Neutrophil (primary cell): Measurements from ENCODE around the gene TRAF3.
"Not testable (repeated sequence)": the region's sequence is repeated elsewhere in the genome, so short reads cannot be mapped to it uniquely, and the experiment has no call there.

Source experiments
- H3K27ac ChIP-seq: fragments of 200-600 bp; sonication (generic); 2 replicates; pipeline ENCODE4 v1.5.1; 2016; ENCODE audit warnings: mild to moderate bottlenecking, moderate library complexity
- H3K27me3 ChIP-seq: fragments of 200-600 bp; sonication (generic); 2 replicates; pipeline ENCODE4 v1.6.0; 2016; ENCODE audit warnings: mild to moderate bottlenecking
- H3K36me3 ChIP-seq: fragments of 200-600 bp; sonication (generic); 2 replicates; pipeline ENCODE4 v1.5.1; 2017
- H3K4me1 ChIP-seq, 2 experiments: fragments of 200-600 bp in 1 of 2; sonication (generic) in 1 of 2; 1 replicate in 1 of 2; 2 replicates in 1 of 2; pipeline versions ENCODE4 v1.5.1 to v1.6.1; 2013 to 2016; ENCODE audit warnings: low read depth in 1 of 2, low read length in 1 of 2, mild to moderate bottlenecking in 1 of 2, moderate library complexity in 1 of 2; ENCODE audit not compliant: control insufficient read depth in 1 of 2, insufficient read depth in 1 of 2
- H3K4me3 ChIP-seq, 2 experiments: fragments of 200-600 bp in 1 of 2; sonication (generic) in 1 of 2; 1 replicate in 1 of 2; 2 replicates in 1 of 2; pipeline ENCODE4 v1.5.1; 2013 to 2016; ENCODE audit warnings: low read depth in 1 of 2, low read length in 1 of 2, mild to moderate bottlenecking in 1 of 2, moderate library complexity in 1 of 2
- H3K9me3 ChIP-seq: fragments of 200-600 bp; sonication (generic); 2 replicates; pipeline ENCODE4 v1.5.1; 2016
- CTCF ChIP-seq: fragments of 200-600 bp; sonication (generic); IDR thresholded peaks from 2 replicates; pipeline ENCODE4 v1.5.1; 2016; ENCODE audit warnings: antibody characterized with exemption

The TRAF3 gene

GRCh38 chr14:102764220-102764671 is 13.0 kb upstream of the TRAF3 start:
- H3K36me3 ChIP-seq: no peaks in the 10 kb centered on the region
- no peaks in the 10 kb centered on the region for H3K27me3 ChIP-seq
- H3K4me3 ChIP-seq: no peak overlapping the region
- H3K4me1 ChIP-seq: peaks cover 26 to 33% of the 10 kb centered on the region in 2 experiments
- no peak overlapping the region for H3K27ac ChIP-seq
- TF ChIP-seq CTCF: no peak
- no peaks in the 10 kb centered on the region for H3K9me3 ChIP-seq

- not testable (repeated sequence) for H3K36me3 ChIP-seq, H3K27ac ChIP-seq, H3K9me3 ChIP-seq, H3K4me3 ChIP-seq, H3K27me3 ChIP-seq
- H3K4me1 ChIP-seq: peaks cover 15 to 19% of the 10 kb centered on the region in 2 experiments
These were observed 11.5 kb upstream of the TRAF3 start for GRCh38 chr14:102765770-102766169.

GRCh38 chr14:102768223-102769048 is 8.8 kb upstream of the TRAF3 start:
- Histone ChIP-seq H3K4me1 (peaks cover 10 to 16% of the 10 kb centered on the region in 2 experiments), H3K27me3 (no peaks in the 10 kb centered on the region)

GRCh38 chr14:102769049-102769327 is 8.3 kb upstream of the TRAF3 start:
- TF ChIP-seq CTCF: no peak
- Histone ChIP-seq H3K27me3 (no peaks in the 10 kb centered on the region), H3K9me3 (no peaks in the 10 kb centered on the region), H3K36me3 (no peaks in the 10 kb centered on the region), H3K4me1 (peaks cover 10 to 16% of the 10 kb centered on the region in 2 experiments), H3K27ac (peak overlapping the region; percentile 80), H3K4me3 (no peak overlapping the region)

More at GRCh38 chr14:102768223-102769048, 8.8 kb upstream of the TRAF3 start:
- Histone ChIP-seq H3K9me3 (no peaks in the 10 kb centered on the region), H3K27ac (peak overlapping the region; percentile 80), H3K36me3 (no peaks in the 10 kb centered on the region), H3K4me3 (no peak overlapping the region)
- no peak for TF ChIP-seq CTCF

GRCh38 chr14:102770147-102771123 is 6.8 kb upstream of the TRAF3 start:
- no peaks in the 10 kb centered on the region for H3K36me3 ChIP-seq
- no peak overlapping the region for H3K27ac ChIP-seq
- no peak overlapping the region for H3K4me3 ChIP-seq
- no peak for TF ChIP-seq CTCF
- peaks cover 10 to 16% of the 10 kb centered on the region in 2 experiments for H3K4me1 ChIP-seq
- H3K27me3 ChIP-seq: no peaks in the 10 kb centered on the region
- no peaks in the 10 kb centered on the region for H3K9me3 ChIP-seq
